ENCODE data around the gene WDR59. TPM values are rescaled to one million over a fixed set of nuclear protein-coding genes. Genes with fewer than 3 reads are reported as not detected.

Gene WDR59
- total RNA-seq, 2 experiments from 2014 or later: 26.3 to 80.3 TPM

- peak; percentile 84 for DNase-seq (ENCODE audit: low spot score)
These were observed 13.7 kb upstream of the WDR59 start, which contains the start of gene ZNRF1 for GRCh38 chr16:74998481-74999218. ZNRF1 (plus strand) TSS chr16:74999024; CDS start chr16:74999672, 648 bp downstream.

DNA sequence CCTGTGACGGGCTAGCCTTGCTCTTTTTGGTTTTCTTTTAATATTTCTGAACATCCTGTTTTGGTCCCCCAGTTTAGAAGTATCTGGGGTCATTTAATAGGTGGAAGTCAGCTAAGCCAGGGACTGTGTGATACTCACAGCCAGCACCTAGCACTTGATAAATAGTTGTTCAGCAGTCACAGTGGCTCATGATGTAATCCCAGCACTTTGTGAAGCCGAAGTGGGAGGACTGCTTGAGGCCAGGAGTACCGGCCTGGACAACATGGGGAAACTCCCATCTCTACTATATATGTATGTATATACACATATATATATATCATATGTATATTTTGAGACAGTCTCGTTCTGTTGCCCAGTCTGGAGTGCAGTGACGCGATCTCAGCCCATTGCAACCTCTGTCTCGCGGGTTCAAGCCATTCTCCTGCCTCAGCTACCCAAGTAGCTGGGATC is 12.1 kb upstream of the WDR59 start:
- POLR2A ChIA-PET: interaction anchor here (0.6 to 3.5 kb wide), 4 partner anchors 11 to 127 kb away, joined by 3 to 19 read pairs (median 4); partner anchors contain the start of gene WDR59
- peaks cover 26% of the 10 kb centered on the region for H3K4me1 ChIP-seq (ENCODE audit: insufficient read depth, low read length, poor library complexity, severe bottlenecking)
- H3K9me2 ChIP-seq (ENCODE audit: insufficient read depth, low read length): no peaks in the 10 kb centered on the region
- H3K4me3 ChIP-seq (ENCODE audit: low read depth, low read length, poor library complexity, severe bottlenecking): no peak overlapping the region
- no peak overlapping the region for H2AFZ ChIP-seq (ENCODE audit: low read length)
- intact Hi-C loops (cut with micrococcal nuclease; ENCODE audit: unreplicated experiment): no loop called here
- H4K20me1 ChIP-seq (ENCODE audit: insufficient read depth, low read length): 0 out of 2 replicates have a peak, but pooled peaks cover 6% of the 10 kb centered on the region
- no peak overlapping the region for H3K27ac ChIP-seq (ENCODE audit: low read depth, low read length, poor library complexity, severe bottlenecking)
- TF ChIP-seq EZH2phosphoT487 (IDR thresholded peaks at IDR 0.05; ENCODE audit: borderline replicate concordance, low read depth, low read length): no peak
- TF ChIP-seq, protein P1, sequence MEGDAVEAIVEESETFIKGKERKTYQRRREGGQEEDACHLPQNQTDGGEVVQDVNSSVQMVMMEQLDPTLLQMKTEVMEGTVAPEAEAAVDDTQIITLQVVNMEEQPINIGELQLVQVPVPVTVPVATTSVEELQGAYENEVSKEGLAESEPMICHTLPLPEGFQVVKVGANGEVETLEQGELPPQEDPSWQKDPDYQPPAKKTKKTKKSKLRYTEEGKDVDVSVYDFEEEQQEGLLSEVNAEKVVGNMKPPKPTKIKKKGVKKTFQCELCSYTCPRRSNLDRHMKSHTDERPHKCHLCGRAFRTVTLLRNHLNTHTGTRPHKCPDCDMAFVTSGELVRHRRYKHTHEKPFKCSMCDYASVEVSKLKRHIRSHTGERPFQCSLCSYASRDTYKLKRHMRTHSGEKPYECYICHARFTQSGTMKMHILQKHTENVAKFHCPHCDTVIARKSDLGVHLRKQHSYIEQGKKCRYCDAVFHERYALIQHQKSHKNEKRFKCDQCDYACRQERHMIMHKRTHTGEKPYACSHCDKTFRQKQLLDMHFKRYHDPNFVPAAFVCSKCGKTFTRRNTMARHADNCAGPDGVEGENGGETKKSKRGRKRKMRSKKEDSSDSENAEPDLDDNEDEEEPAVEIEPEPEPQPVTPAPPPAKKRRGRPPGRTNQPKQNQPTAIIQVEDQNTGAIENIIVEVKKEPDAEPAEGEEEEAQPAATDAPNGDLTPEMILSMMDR (conservative IDR thresholded peaks at IDR 0.05; ENCODE audit: low read length): no peak
- no peaks in the 10 kb centered on the region for H3K79me2 ChIP-seq (ENCODE audit: insufficient read depth, low read depth, low read length)
- BruUV-seq (replicated peaks): no TSS peak
- CTCF ChIA-PET (ENCODE audit: unreplicated experiment): interaction anchor here (1.3 kb wide), 1 partner anchor 114 kb away, joined by 3 read pairs; no protein-coding TSS in a partner anchor
- H3K36me3 ChIP-seq (ENCODE audit: insufficient read depth, low read length): no peaks in the 10 kb centered on the region
- DNase-seq (ENCODE audit: low spot score): no peak
- no peak overlapping the region for H3K4me2 ChIP-seq (ENCODE audit: low read length)
- H3K9me3 ChIP-seq (ENCODE audit: low read length): no peaks in the 10 kb centered on the region

More at GRCh38 chr16:74998481-74999218, 13.7 kb upstream of the WDR59 start, which contains the start of gene ZNRF1:
- intact Hi-C loops (cut with micrococcal nuclease; ENCODE audit: unreplicated experiment): loop anchor here (1.0 kb wide), 2 partner anchors 77 to 113 kb away; no protein-coding TSS in a partner anchor
- H3K79me2 ChIP-seq (ENCODE audit: insufficient read depth, low read depth, low read length): no peaks in the 10 kb centered on the region
- H3K9me3 ChIP-seq (ENCODE audit: low read length): no peaks in the 10 kb centered on the region
- H3K4me2 ChIP-seq (ENCODE audit: low read length): peak within 1 kb of the TSS; percentile 87
- no TSS peak for BruUV-seq (replicated peaks)
- peak within 1 kb of the TSS; percentile 92 for H3K4me3 ChIP-seq (ENCODE audit: low read depth, low read length, poor library complexity, severe bottlenecking)
- CTCF ChIA-PET (ENCODE audit: unreplicated experiment): interaction anchor here (1.2 to 1.3 kb wide), 2 partner anchors 14 to 112 kb away, joined by 4 to 30 read pairs; partner anchors contain the start of gene WDR59
- H3K4me1 ChIP-seq (ENCODE audit: insufficient read depth, low read length, poor library complexity, severe bottlenecking): peaks cover 26% of the 10 kb centered on the region
- no peaks in the 10 kb centered on the region for H3K9me2 ChIP-seq (ENCODE audit: insufficient read depth, low read length)
- H2AFZ ChIP-seq (ENCODE audit: low read length): peak within 1 kb of the TSS; percentile 97
- no peaks in the 10 kb centered on the region for H3K36me3 ChIP-seq (ENCODE audit: insufficient read depth, low read length)
- POLR2A ChIA-PET: interaction anchor here (1.2 to 3.5 kb wide), 4 partner anchors 13 to 118 kb away, joined by 3 to 19 read pairs (median 4); partner anchors contain the start of genes LDHD and WDR59
- TF ChIP-seq, protein P1 (conservative IDR thresholded peaks at IDR 0.05; ENCODE audit: low read length): peak; percentile 87
- no peak for TF ChIP-seq EZH2phosphoT487 (IDR thresholded peaks at IDR 0.05; ENCODE audit: borderline replicate concordance, low read depth, low read length)
- H3K27ac ChIP-seq (ENCODE audit: low read depth, low read length, poor library complexity, severe bottlenecking): peak within 1 kb of the TSS; percentile 29
- H4K20me1 ChIP-seq (ENCODE audit: insufficient read depth, low read length): 0 out of 2 replicates have a peak, but pooled peaks cover 6% of the 10 kb centered on the region
